ENCODE results near the gene KRT74.

Gene KRT74

GRCh38 chr12:52531566-52532300 is 41.9 kb downstream of the KRT74 start:
- Histone ChIP-seq H3K36me3 (ENCODE audit: insufficient read depth, low read length) (no peaks in the 10 kb centered on the region), H2AFZ (ENCODE audit: low read length) (no peak overlapping the region), H3K9me2 (ENCODE audit: low read depth, low read length) (no peaks in the 10 kb centered on the region), H3K27me3 (ENCODE audit: insufficient read depth, low read length) (no peaks in the 10 kb centered on the region; the same call in 1 of the 2 replicates), H4K20me1 (ENCODE audit: insufficient read depth, low read length) (no peaks in the 10 kb centered on the region), H3K9ac (ENCODE audit: low read length) (no peak overlapping the region), H3K27ac (ENCODE audit: low read depth, low read length, poor library complexity, severe bottlenecking) (no peak overlapping the region), H3K4me2 (ENCODE audit: low read length) (no peak overlapping the region), H3K4me3 (ENCODE audit: low read depth, low read length, poor library complexity, severe bottlenecking) (no peak overlapping the region), H3K9me3 (ENCODE audit: low read length) (no peaks in the 10 kb centered on the region), H3K79me2 (ENCODE audit: insufficient read depth, low read length) (no peaks in the 10 kb centered on the region), H3F3A (ENCODE audit: insufficient read depth, low read length) (no peaks in the 10 kb centered on the region), H3K4me1 (ENCODE audit: insufficient read depth, low read length, severe bottlenecking) (no peaks in the 10 kb centered on the region)
- no peak for TF ChIP-seq EZH2 (IDR thresholded peaks at IDR 0.05; ENCODE audit: borderline replicate concordance, low read length)
- no peak for TF ChIP-seq CTCF (IDR thresholded peaks at IDR 0.05; ENCODE audit: low read length)

GRCh38 chr12:52530905-52531304 is 42.7 kb downstream of the KRT74 start:
- Histone ChIP-seq H2AFZ (ENCODE audit: low read length) (no peak overlapping the region), H3K27me3 (ENCODE audit: insufficient read depth, low read length) (no peaks in the 10 kb centered on the region; the same call in 1 of the 2 replicates), H3K79me2 (ENCODE audit: insufficient read depth, low read length) (no peaks in the 10 kb centered on the region), H3K4me1 (ENCODE audit: insufficient read depth, low read length, severe bottlenecking) (no peaks in the 10 kb centered on the region), H3K9me3 (ENCODE audit: low read length) (no peaks in the 10 kb centered on the region), H3K27ac (ENCODE audit: low read depth, low read length, poor library complexity, severe bottlenecking) (no peak overlapping the region), H3K9ac (ENCODE audit: low read length) (no peak overlapping the region), H3K9me2 (ENCODE audit: low read depth, low read length) (no peaks in the 10 kb centered on the region), H3K4me2 (ENCODE audit: low read length) (no peak overlapping the region), H3K4me3 (ENCODE audit: low read depth, low read length, poor library complexity, severe bottlenecking) (no peak overlapping the region), H3F3A (ENCODE audit: insufficient read depth, low read length) (no peaks in the 10 kb centered on the region), H4K20me1 (ENCODE audit: insufficient read depth, low read length) (no peaks in the 10 kb centered on the region), H3K36me3 (ENCODE audit: insufficient read depth, low read length) (no peaks in the 10 kb centered on the region)
- TF ChIP-seq CTCF (IDR thresholded peaks at IDR 0.05; ENCODE audit: low read length) = no peak
- no peak for TF ChIP-seq EZH2 (IDR thresholded peaks at IDR 0.05; ENCODE audit: borderline replicate concordance, low read length)

- H3K9me2 ChIP-seq (ENCODE audit: low read depth, low read length) = no peaks in the 10 kb centered on the region
- H3K27ac ChIP-seq (ENCODE audit: low read depth, low read length, poor library complexity, severe bottlenecking) = no peak overlapping the region
- H3K79me2 ChIP-seq (ENCODE audit: insufficient read depth, low read length) = no peaks in the 10 kb centered on the region
- no peaks in the 10 kb centered on the region for H4K20me1 ChIP-seq (ENCODE audit: insufficient read depth, low read length)
- H3K4me1 ChIP-seq (ENCODE audit: insufficient read depth, low read length, severe bottlenecking) = no peaks in the 10 kb centered on the region
- H2AFZ ChIP-seq (ENCODE audit: low read length) = no peak overlapping the region
- no peak overlapping the region for H3K4me2 ChIP-seq (ENCODE audit: low read length)
- H3K36me3 ChIP-seq (ENCODE audit: insufficient read depth, low read length) = no peaks in the 10 kb centered on the region
- H3F3A ChIP-seq (ENCODE audit: insufficient read depth, low read length) = no peaks in the 10 kb centered on the region
- no peaks in the 10 kb centered on the region; the same call in 1 of the 2 replicates for H3K27me3 ChIP-seq (ENCODE audit: insufficient read depth, low read length)
- H3K9me3 ChIP-seq (ENCODE audit: low read length) = no peaks in the 10 kb centered on the region
- TF ChIP-seq EZH2 (IDR thresholded peaks at IDR 0.05; ENCODE audit: borderline replicate concordance, low read length) (no peak), CTCF (IDR thresholded peaks at IDR 0.05; ENCODE audit: low read length) (no peak)
- no peak overlapping the region for H3K4me3 ChIP-seq (ENCODE audit: low read depth, low read length, poor library complexity, severe bottlenecking)
- H3K9ac ChIP-seq (ENCODE audit: low read length) = no peak overlapping the region
Observed at GRCh38 chr12:52530366-52530765, 43.3 kb downstream of the KRT74 start.

Data from OCI-LY1 (cell line).